B cell (primary cell): ENCODE data around the gene KSR1. TPM values are rescaled to one million over a fixed set of nuclear protein-coding genes. Genes with fewer than 3 reads are reported as not detected.

Experiments
- ATAC-seq: fragments of 200-7000 bp; cut with Tn5 transposase; one replicate; pipeline ENCODE4 v1.10.0; 2021; ENCODE audit warnings: low read depth, mild to moderate bottlenecking, moderate number of reproducible peaks, moderate library complexity
- CTCF ChIA-PET: fragments of 350-600 bp; sonication (Branson Sonifier 250); formaldehyde crosslinking; loops from one replicate; lab custom pipeline; 2021; ENCODE audit warnings: antibody characterized with exemption, inconsistent platforms; lab: Charles Lee
- POLR2A ChIA-PET: fragments of 350-600 bp; sonication (Branson Sonifier 250); formaldehyde crosslinking; loops from one replicate; lab custom pipeline; 2021; ENCODE audit warnings: antibody characterized with exemption; lab: Charles Lee
- DNase-seq: peaks from one replicate; pipeline ENCODE4 v3.0.0; 2013
- H2AFZ ChIP-seq: 2 replicates; pipeline ENCODE4 v1.6.1; 2012; ENCODE audit warnings: mild to moderate bottlenecking, low read depth, low read length; ENCODE audit not compliant: insufficient read depth, poor library complexity, severe bottlenecking
- H3K27ac ChIP-seq, 2 donors: 1 replicate in 1 of 2; 2 replicates in 1 of 2; pipeline ENCODE4 v1.5.1; 2012 to 2013; ENCODE audit warnings: low read length in 2 of 2, mild to moderate bottlenecking in 2 of 2, moderate library complexity in 1 of 2
- H3K27me3 ChIP-seq, 4 experiments: fragments of 200-600 bp in 1 of 4; sonication (generic) in 1 of 4; replicated peaks in 1 of 4; 1 replicate in 2 of 4; 2 replicates in 2 of 4; pipeline versions ENCODE4 v1.6.1 to v1.7.0; 2013 to 2016; ENCODE audit warnings: low read length in 3 of 4, mild to moderate bottlenecking in 2 of 4, mixed read lengths in 1 of 4, moderate library complexity in 1 of 4; ENCODE audit not compliant: insufficient read depth in 4 of 4, control insufficient read depth in 3 of 4; ENCODE audit errors: control extremely low read depth in 1 of 4
- H3K36me3 ChIP-seq, 2 experiments: replicated peaks in 1 of 2; 1 replicate in 1 of 2; 2 replicates in 1 of 2; pipeline versions ENCODE4 v1.6.1 to v1.7.1; 2013; ENCODE audit warnings: low read length in 1 of 2; ENCODE audit not compliant: insufficient read depth in 2 of 2, control insufficient read depth in 1 of 2; ENCODE audit errors: control extremely low read depth in 1 of 2, extremely low read depth in 1 of 2
- H3K4me1 ChIP-seq, 2 donors: fragments of 200-600 bp in 1 of 2; sonication (generic) in 1 of 2; 1 replicate in 1 of 2; 2 replicates in 1 of 2; pipeline versions ENCODE4 v1.5.1 to v1.6.1; 2013 to 2017; ENCODE audit warnings: low read length in 2 of 2; ENCODE audit not compliant: control insufficient read depth in 2 of 2, insufficient read depth in 2 of 2
- H3K4me2 ChIP-seq: replicated peaks from 2 replicates; pipeline ENCODE3; 2012; ENCODE audit warnings: mild to moderate bottlenecking, low read depth, low read length; ENCODE audit not compliant: poor library complexity, severe bottlenecking
- H3K4me3 ChIP-seq, 5 experiments: fragments of 200-600 bp in 1 of 5; sonication (generic) in 1 of 5; 1 replicate in 3 of 5; 2 replicates in 2 of 5; pipeline versions ENCODE4 v1.5.1 to v1.7.0; 2011 to 2016; ENCODE audit warnings: low read length in 4 of 5, mild to moderate bottlenecking in 4 of 5, low read depth in 2 of 5, control low read depth in 1 of 5, moderate library complexity in 1 of 5; ENCODE audit not compliant: insufficient read depth in 1 of 5; ENCODE audit errors: control extremely low read depth in 1 of 5, extremely low read depth in 1 of 5
- H3K79me2 ChIP-seq: fragments of 200-600 bp; sonication (generic); one replicate; pipeline ENCODE4 v1.6.0; 2016; ENCODE audit warnings: low read length; ENCODE audit not compliant: control insufficient read depth, insufficient read depth
- H3K9ac ChIP-seq: fragments of 200-600 bp; sonication (generic); 2 replicates; pipeline ENCODE4 v1.6.1; 2017; ENCODE audit warnings: mild to moderate bottlenecking, low read length, moderate library complexity
- H3K9me3 ChIP-seq, 3 donors: one replicate each; pipeline versions ENCODE4 v1.6.1 to v1.7.1; 2013; ENCODE audit warnings: low read length in 2 of 3; ENCODE audit not compliant: control insufficient read depth in 2 of 3, insufficient read depth in 1 of 3; ENCODE audit errors: control extremely low read depth in 1 of 3
- H4K20me1 ChIP-seq: 2 replicates; pipeline ENCODE4 v1.6.0; 2012; ENCODE audit warnings: mild to moderate bottlenecking, low read length; ENCODE audit not compliant: insufficient read depth, control insufficient read depth, poor library complexity, severe bottlenecking
- H3K27ac Mint-ChIP-seq: one replicate; pipeline ENCODE4 v1.8.0; 2021; ENCODE audit warnings: mixed read lengths
- H3K27me3 Mint-ChIP-seq: one replicate; pipeline ENCODE4 v1.8.0; 2021; ENCODE audit warnings: mixed read lengths
- H3K4me1 Mint-ChIP-seq: one replicate; pipeline ENCODE4 v1.8.0; 2021; ENCODE audit warnings: mixed read lengths
- H3K4me3 Mint-ChIP-seq: one replicate; pipeline ENCODE4 v1.8.0; 2021; ENCODE audit warnings: mixed read lengths
- H3K9me3 Mint-ChIP-seq: one replicate; pipeline ENCODE4 v1.8.0; 2022; ENCODE audit warnings: mixed read lengths; ENCODE audit not compliant: insufficient read depth
- EZH2 ChIP-seq: IDR thresholded peaks from 2 replicates; pipeline ENCODE4 v1.6.1; 2012; ENCODE audit warnings: borderline replicate concordance, low read depth, mild to moderate bottlenecking, moderate library complexity, low read length; ENCODE audit not compliant: insufficient read depth, poor library complexity, severe bottlenecking
- WGBS: methylation state at CpG from one replicate; pipeline ENCODE4 v1.1.5; 2013; ENCODE audit warnings: missing lambda C conversion rate; ENCODE audit not compliant: insufficient coverage; 5-methylcytosine and 5-hydroxymethylcytosine counted together
- intact Hi-C: fragments of 100-400 bp; cut with micrococcal nuclease; formaldehyde crosslinking; loops from one replicate; pipeline ENCODE4 v1.10.0; 2022
- polyA plus RNA-seq: library from polyadenylated mRNA; depleted of rRNA; stranded (reverse); fragments of >200 nt; gene quantifications from 2 replicates; pipeline ENCODE4 v1.2.3, GENCODE V29; 2012
- total RNA-seq, 2 donors: library from RNA; stranded (reverse); fragments of 120-200 nt in 1 of 2; gene quantifications; 1 replicate in 1 of 2; 2 replicates in 1 of 2; pipeline versions ENCODE4 v1.2.3 to v1.2.4, GENCODE V29; 2013 to 2022
- TF ChIP-seq, protein P1 (sequence below): fragments of 200-600 bp; IDR thresholded peaks from one replicate; pipeline ENCODE4 v1.8.0; 2022; ENCODE audit warnings: antibody characterized with exemption, mild to moderate bottlenecking

Gene KSR1
- total and polyA plus RNA-seq, 2 donors (not counting 1 experiment from before 2014, with no cell fraction given): 27.5 to 85.6 TPM

DNA sequence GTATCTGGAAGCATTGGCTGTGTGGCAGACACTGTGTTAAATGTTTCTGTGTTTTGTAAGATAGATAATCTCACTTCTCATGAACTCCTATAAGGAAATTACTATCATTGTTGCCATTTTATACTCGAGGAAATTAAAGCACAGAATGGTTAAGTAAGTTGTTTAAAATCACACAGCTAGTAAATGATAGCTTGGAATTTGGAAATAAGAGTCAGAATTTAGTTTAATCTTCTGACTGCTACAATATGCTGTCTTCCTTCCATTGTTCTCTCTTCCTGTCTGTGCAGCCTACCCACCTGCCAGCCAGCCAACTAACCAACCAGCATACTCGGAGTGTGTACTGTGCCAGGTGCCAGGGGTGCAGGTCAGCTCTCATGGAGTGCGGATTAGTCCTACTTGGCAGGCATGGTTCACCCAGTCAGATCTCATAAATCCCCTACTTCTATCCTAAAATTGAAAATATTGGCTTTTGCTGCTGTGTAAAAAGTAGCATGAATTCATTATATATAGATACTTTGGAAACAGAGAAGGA, 94.8 kb downstream of the KSR1 start:
- Histone ChIP-seq H3K27me3 (no peaks in the 10 kb centered on the region), H3K4me2 (no peak overlapping the region), H3K9me3 (no peaks in the 10 kb centered on the region), H3K9ac (no peak overlapping the region), H2AFZ (no peak overlapping the region), H3K4me1 (peaks cover 20 to 22% of the 10 kb centered on the region in 2 donors), H3K36me3 (no peaks in the 10 kb centered on the region), H3K79me2 (peaks cover 26% of the 10 kb centered on the region), H3K4me3 (no peak overlapping the region), H3K27ac (no peak overlapping the region), H4K20me1 (peaks cover 16% of the 10 kb centered on the region)
- no peak for TF ChIP-seq EZH2
- TF ChIP-seq, protein P1, sequence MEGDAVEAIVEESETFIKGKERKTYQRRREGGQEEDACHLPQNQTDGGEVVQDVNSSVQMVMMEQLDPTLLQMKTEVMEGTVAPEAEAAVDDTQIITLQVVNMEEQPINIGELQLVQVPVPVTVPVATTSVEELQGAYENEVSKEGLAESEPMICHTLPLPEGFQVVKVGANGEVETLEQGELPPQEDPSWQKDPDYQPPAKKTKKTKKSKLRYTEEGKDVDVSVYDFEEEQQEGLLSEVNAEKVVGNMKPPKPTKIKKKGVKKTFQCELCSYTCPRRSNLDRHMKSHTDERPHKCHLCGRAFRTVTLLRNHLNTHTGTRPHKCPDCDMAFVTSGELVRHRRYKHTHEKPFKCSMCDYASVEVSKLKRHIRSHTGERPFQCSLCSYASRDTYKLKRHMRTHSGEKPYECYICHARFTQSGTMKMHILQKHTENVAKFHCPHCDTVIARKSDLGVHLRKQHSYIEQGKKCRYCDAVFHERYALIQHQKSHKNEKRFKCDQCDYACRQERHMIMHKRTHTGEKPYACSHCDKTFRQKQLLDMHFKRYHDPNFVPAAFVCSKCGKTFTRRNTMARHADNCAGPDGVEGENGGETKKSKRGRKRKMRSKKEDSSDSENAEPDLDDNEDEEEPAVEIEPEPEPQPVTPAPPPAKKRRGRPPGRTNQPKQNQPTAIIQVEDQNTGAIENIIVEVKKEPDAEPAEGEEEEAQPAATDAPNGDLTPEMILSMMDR: no peak
- Mint-ChIP-seq H3K4me1 (peaks cover 23% of the 10 kb centered on the region), H3K9me3 (no peaks in the 10 kb centered on the region), H3K27ac (no peak overlapping the region), H3K4me3 (no peak overlapping the region), H3K27me3 (no peaks in the 10 kb centered on the region)
- DNase-seq (no peak), ATAC-seq (no peak)
- ChIA-PET POLR2A (no interaction called here), CTCF (no interaction called here)
- WGBS: 100% methylated on average over 1 of the region's 3 CpGs
- intact Hi-C loops: no loop called here

DNA sequence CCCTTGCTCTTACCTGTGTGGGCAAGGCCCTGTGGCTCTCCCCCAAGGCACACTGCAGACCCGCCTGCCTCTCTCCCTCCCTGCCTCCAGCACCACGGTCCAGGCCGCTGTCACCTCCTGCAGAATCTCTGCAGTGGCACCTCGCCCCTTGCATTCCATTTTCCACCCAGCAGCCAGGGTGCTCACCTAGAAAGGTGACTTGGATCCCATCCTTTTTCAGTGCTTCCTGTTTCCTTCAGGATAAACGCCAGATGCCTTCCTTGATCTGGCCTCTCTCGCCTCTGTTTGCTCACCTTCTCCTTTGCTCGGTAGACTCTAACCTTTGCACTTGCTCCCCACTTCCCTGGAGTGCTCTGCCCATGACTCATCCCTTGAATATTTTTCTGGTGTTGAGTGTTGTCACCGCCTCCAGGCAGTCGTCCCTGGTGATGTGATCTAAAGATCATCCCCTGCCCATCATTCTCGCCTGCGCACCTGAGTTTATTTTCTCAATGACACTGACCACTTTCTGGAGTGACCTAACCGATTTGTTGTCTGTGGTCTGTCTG, 95.5 kb downstream of the KSR1 start:
- Histone ChIP-seq H3K79me2 (peaks cover 18% of the 10 kb centered on the region), H2AFZ (no peak overlapping the region), H4K20me1 (peaks cover 8% of the 10 kb centered on the region), H3K9me3 (no peaks in the 10 kb centered on the region), H3K27ac (no peak overlapping the region), H3K4me3 (no peak overlapping the region), H3K27me3 (no peaks in the 10 kb centered on the region), H3K4me2 (no peak overlapping the region), H3K9ac (no peak overlapping the region), H3K4me1 (peaks cover 15% of the 10 kb centered on the region in 2 donors), H3K36me3 (no peaks in the 10 kb centered on the region)
- POLR2A ChIA-PET: no interaction called here
- CTCF ChIA-PET: no interaction called here
- intact Hi-C loops: no loop called here
- DNase-seq: no peak
- no peak overlapping the region for H3K4me3 Mint-ChIP-seq
- no peaks in the 10 kb centered on the region for H3K27me3 Mint-ChIP-seq
- peaks cover 20% of the 10 kb centered on the region for H3K4me1 Mint-ChIP-seq
- H3K9me3 Mint-ChIP-seq: no peaks in the 10 kb centered on the region
- 90% methylated on average over 5 of the region's 12 CpGs for WGBS
- TF ChIP-seq, protein P1: no peak
- no peak for TF ChIP-seq EZH2
- H3K27ac Mint-ChIP-seq: no peak overlapping the region
- ATAC-seq: no peak
